Prostate gland (tissue), 2 donors: ENCODE data around the gene MMD2. TPM values are rescaled to one million over a fixed set of nuclear protein-coding genes. Genes with fewer than 3 reads are reported as not detected.

ENCODE experiments used
- DNase-seq: peaks from one replicate; pipeline ENCODE4 v3.0.0-alpha.2; 2019; ENCODE audit warnings: low spot score
- H3K27ac ChIP-seq, 2 donors: fragments of 200-600 bp; sonication (generic); 2 replicates each; pipeline ENCODE4 v1.5.1; 2017 to 2019
- H3K27me3 ChIP-seq: fragments of 200-600 bp; sonication (generic); replicated peaks from 2 replicates; pipeline ENCODE4 v1.5.1; 2019; ENCODE audit not compliant: insufficient read depth
- H3K36me3 ChIP-seq, 2 donors: fragments of 200-600 bp; sonication (generic); 1 replicate in 1 of 2; 2 replicates in 1 of 2; pipeline versions ENCODE4 v1.5.1 to v1.8.1; 2017 to 2019
- H3K4me1 ChIP-seq: fragments of 200-600 bp; sonication (generic); replicated peaks from 2 replicates; pipeline ENCODE4 v1.5.1; 2019
- H3K4me3 ChIP-seq, 2 donors: fragments of 200-600 bp; sonication (generic); 2 replicates each; pipeline ENCODE4 v1.5.1; 2017 to 2019
- H3K9me3 ChIP-seq: fragments of 200-600 bp; sonication (generic); 2 replicates; pipeline ENCODE4 v1.5.1; 2017
- CTCF ChIP-seq, 4 experiments: fragments of 200-600 bp in 2 of 4; fragments of 450-650 bp in 2 of 4; sonication (generic) in 2 of 4; IDR thresholded peaks; 1 replicate in 3 of 4; 2 replicates in 1 of 4; pipeline ENCODE4 v1.5.1; 2016 to 2019; ENCODE audit warnings: antibody characterized with exemption in 4 of 4, mild to moderate bottlenecking in 2 of 4, moderate library complexity in 2 of 4
- POLR2A ChIP-seq: fragments of 450-650 bp; IDR thresholded peaks from one replicate; pipeline ENCODE4 v1.6.1; 2016; ENCODE audit warnings: antibody characterized with exemption, mild to moderate bottlenecking
- POLR2AphosphoS5 ChIP-seq: sonication (generic); formaldehyde crosslinking; IDR thresholded peaks from one replicate; pipeline ENCODE4 v1.6.1; 2017; ENCODE audit warnings: antibody characterized with exemption
- WGBS: methylation state at CpG from one replicate; pipeline ENCODE4 v1.1.5; 2018; 5-methylcytosine and 5-hydroxymethylcytosine counted together
- intact Hi-C: fragments of 100-400 bp; cut with DNase I; formaldehyde crosslinking; loops from one replicate; pipeline ENCODE4 v1.14.2; 2022
- total RNA-seq, 2 donors: library from RNA; depleted of rRNA; stranded (reverse); fragments of >200 nt; gene quantifications; one replicate each; pipeline ENCODE4 v1.1.0, GENCODE V29; 2016

The MMD2 gene
- total RNA-seq, 2 donors from 2014 or later = 14.7 TPM; not detected in 1

- H3K36me3 ChIP-seq = no peaks in the 10 kb centered on the region
- H3K9me3 ChIP-seq = no peaks in the 10 kb centered on the region
- intact Hi-C loops = no loop called here
- DNase-seq = no peak
- WGBS = 9% methylated on average over 11 of the region's 11 CpGs
- no peaks in the 10 kb centered on the region for H3K27me3 ChIP-seq
- H3K27ac ChIP-seq = no peak overlapping the region
- H3K4me1 ChIP-seq = no peaks in the 10 kb centered on the region
- H3K4me3 ChIP-seq = no peak overlapping the region
- no peak for TF ChIP-seq CTCF (IDR thresholded peaks at IDR 0.05)
- TF ChIP-seq POLR2A = no peak
- no peak for TF ChIP-seq POLR2AphosphoS5
Measured at GRCh38 chr7:4964506-4964905, 5.5 kb upstream of the MMD2 start.

GRCh38 chr7:4962872-4963775, 4.1 kb upstream of the MMD2 start:
- no peaks in the 10 kb centered on the region for H3K9me3 ChIP-seq
- no peaks in the 10 kb centered on the region for H3K36me3 ChIP-seq
- 82% methylated on average over 19 of the region's 19 CpGs for WGBS
- H3K4me3 ChIP-seq = no peak overlapping the region
- peaks cover 5% of the 10 kb centered on the region for H3K27me3 ChIP-seq
- intact Hi-C loops = no loop called here
- no peak overlapping the region for H3K27ac ChIP-seq
- DNase-seq = no peak
- peaks cover 3% of the 10 kb centered on the region for H3K4me1 ChIP-seq
- TF ChIP-seq POLR2A = no peak
- no peak for TF ChIP-seq CTCF (IDR thresholded peaks at IDR 0.05)
- no peak for TF ChIP-seq POLR2AphosphoS5

- Histone ChIP-seq H3K27ac (no peak overlapping the region), H3K4me1 (peaks cover 3% of the 10 kb centered on the region), H3K36me3 (no peaks in the 10 kb centered on the region), H3K9me3 (no peaks in the 10 kb centered on the region), H3K4me3 (no peak overlapping the region), H3K27me3 (peaks cover 5% of the 10 kb centered on the region)
- no peak for DNase-seq
- no peak for TF ChIP-seq POLR2AphosphoS5
- TF ChIP-seq POLR2A = no peak
- no peak for TF ChIP-seq CTCF (IDR thresholded peaks at IDR 0.05)
- intact Hi-C loops = no loop called here
- WGBS = 60% methylated on average over 10 of the region's 10 CpGs
Measured at GRCh38 chr7:4960363-4960762, 1.4 kb upstream of the MMD2 start.

GRCh38 chr7:4959893-4960292, 906 bp upstream of the MMD2 start:
- no peaks in the 10 kb centered on the region for H3K9me3 ChIP-seq
- WGBS = 60% methylated on average over 2 of the region's 4 CpGs
- H3K27ac ChIP-seq = no peak overlapping the region
- H3K4me3 ChIP-seq = no peak overlapping the region
- H3K4me1 ChIP-seq = peaks cover 3% of the 10 kb centered on the region
- peaks cover 5% of the 10 kb centered on the region for H3K27me3 ChIP-seq
- no peak for TF ChIP-seq CTCF (IDR thresholded peaks at IDR 0.05)
- no peak for TF ChIP-seq POLR2AphosphoS5
- no peak for TF ChIP-seq POLR2A
- intact Hi-C loops = no loop called here
- H3K36me3 ChIP-seq = no peaks in the 10 kb centered on the region
- DNase-seq = no peak

- TF ChIP-seq POLR2A (no peak), CTCF (IDR thresholded peaks at IDR 0.05) (no peak), POLR2AphosphoS5 (no peak)
- no peak for DNase-seq
- H3K4me3 ChIP-seq = peak overlapping the region; percentile 28 to 35
- no peaks in the 10 kb centered on the region for H3K36me3 ChIP-seq
- peaks cover 5% of the 10 kb centered on the region for H3K27me3 ChIP-seq
- peaks cover 3% of the 10 kb centered on the region for H3K4me1 ChIP-seq
- intact Hi-C loops = no loop called here
- H3K27ac ChIP-seq = no peak overlapping the region
- H3K9me3 ChIP-seq = no peaks in the 10 kb centered on the region
- WGBS = 0% methylated on average over 8 of the region's 21 CpGs
Measured at GRCh38 chr7:4959306-4959705, 319 bp upstream of the MMD2 start.
